ENCODE results near the gene SFTPB. TPM values are rescaled to one million over a fixed set of nuclear protein-coding genes. Genes with fewer than 3 reads are reported as not detected.
"Not testable (repeated sequence)": the region's sequence is repeated elsewhere in the genome, so short reads cannot be mapped to it uniquely, and the experiment has no call there.

SFTPB gene
- total RNA-seq, 2 donors from 2014 or later, result not detected

DNA sequence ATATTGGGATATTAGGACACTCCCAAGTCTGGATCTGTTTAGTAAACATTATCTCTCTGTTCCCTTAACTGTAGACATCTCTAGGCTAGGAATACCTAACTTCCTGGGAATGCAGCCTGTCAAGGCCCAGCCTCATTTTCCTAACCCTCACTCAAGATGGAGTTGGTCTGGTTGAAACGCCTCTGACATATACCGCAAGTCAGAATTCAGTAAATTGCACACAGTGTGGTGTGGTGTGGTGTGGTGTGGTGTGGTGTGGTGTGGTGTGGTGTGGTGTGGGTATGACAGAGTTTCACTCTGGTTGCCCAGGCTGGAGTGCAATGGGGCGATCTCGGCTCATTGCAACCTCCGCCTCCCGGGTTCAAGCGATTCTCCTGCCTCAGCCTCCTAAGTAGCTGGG, 53.2 kb downstream of the SFTPB start:
- not testable (repeated sequence) for ATAC-seq; H3K27ac Mint-ChIP-seq; H3K9me3 Mint-ChIP-seq; DNase-seq (ENCODE audit: low spot score in 2 of 2)
- H3K36me3 Mint-ChIP-seq, result peaks cover 17 to 18% of the 10 kb centered on the region in 2 donors

- no peak for ATAC-seq
- Mint-ChIP-seq H3K36me3 (peaks cover 14 to 17% of the 10 kb centered on the region in 2 donors), H3K9me3 (no peaks in the 10 kb centered on the region), H3K27ac (peak overlapping the region in 1 of 2 donors; percentile 91)
- DNase-seq (ENCODE audit: low spot score in 2 of 2), result no peak
Measured at GRCh38 chr2:85613717-85614515, 54.1 kb downstream of the SFTPB start.

GRCh38 chr2:85611705-85612587, 56.1 kb downstream of the SFTPB start, which contains the start of gene C2orf68:
Gene C2orf68, minus strand, starts transcription at chr2:85612066. Its CDS starts 82 bp downstream, at chr2:85611984.
- peaks cover 17% of the 10 kb centered on the region in 2 donors for H3K36me3 Mint-ChIP-seq
- ATAC-seq (peak; percentile 78 to 80), DNase-seq (ENCODE audit: low spot score in 2 of 2) (peak; percentile 87 to 89)
- peak within 1 kb of the TSS; percentile 91 to 99 for H3K27ac Mint-ChIP-seq
- no peaks in the 10 kb centered on the region for H3K9me3 Mint-ChIP-seq

DNA sequence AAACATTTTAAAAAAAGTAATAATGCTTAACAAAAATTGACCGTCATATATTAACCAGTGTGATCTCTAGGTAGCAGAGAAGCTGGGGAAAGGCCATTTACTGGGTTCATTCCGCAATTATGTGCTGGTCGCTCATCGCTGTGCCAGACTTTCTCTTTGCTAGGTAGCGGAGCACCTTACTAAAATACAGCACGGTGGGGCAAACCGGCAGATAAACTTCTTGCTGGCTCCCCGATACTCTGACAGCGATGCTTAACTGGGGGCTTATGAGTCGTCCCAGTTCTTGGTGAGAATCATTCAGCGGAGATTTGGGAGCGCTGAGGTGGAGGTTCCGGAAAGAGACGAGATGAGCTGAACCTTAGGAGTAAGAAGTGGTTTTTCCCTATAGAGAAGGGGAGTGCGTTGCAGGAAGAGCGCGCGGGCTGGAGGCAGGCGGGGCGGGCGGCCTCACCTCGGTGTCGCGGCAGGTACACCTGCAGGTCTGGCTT, 56.7 kb downstream of the SFTPB start:
- Mint-ChIP-seq H3K27ac (peak overlapping the region; percentile 91 to 99), H3K9me3 (no peaks in the 10 kb centered on the region), H3K36me3 (peaks cover 16% of the 10 kb centered on the region in 2 donors)
- peak in 1 of 2 donors; percentile 8 for ATAC-seq
- no peak for DNase-seq (ENCODE audit: low spot score in 2 of 2)

Other genes starting within 250 kb of the SFTPB start
- 1 to 10 TPM in 1 of 2 donors, under 1 TPM in 1; 0.55 to 2.5 TPM for gene SH2D6, start 249.5 kb downstream of the SFTPB start, total RNA-seq
- gene MAT2A, start 129.0 kb downstream of the SFTPB start, total RNA-seq, result 100 to 1,000 TPM; 271 to 281 TPM
- gene GGCX, start 106.7 kb downstream of the SFTPB start, total RNA-seq, result 10 to 100 TPM; 21.2 to 21.5 TPM
- 100 to 1,000 TPM; 119 to 135 TPM for gene VAMP8, start 90.6 kb downstream of the SFTPB start, total RNA-seq
- gene VAMP5, start 83.8 kb downstream of the SFTPB start, total RNA-seq, result 10 to 100 TPM; 50.6 to 68.0 TPM
- 100 to 1,000 TPM; 128 to 163 TPM for gene RNF181, start 72.5 kb downstream of the SFTPB start, total RNA-seq
- 1 to 10 TPM in 1 of 2 donors, under 1 TPM in 1; 0.91 to 3.1 TPM for gene TMEM150A, start 65.5 kb downstream of the SFTPB start, total RNA-seq
- gene C2orf68, start 56.1 kb downstream of the SFTPB start, total RNA-seq, result 10 to 100 TPM; 28.8 to 38.9 TPM
- 100 to 1,000 TPM in 1 of 2 donors, 10 to 100 TPM in 1; 70.7 to 105 TPM for gene USP39, start 52.0 kb downstream of the SFTPB start, total RNA-seq
- gene GNLY, start 26.2 kb upstream of the SFTPB start, total RNA-seq, result 10 to 100 TPM; 24.0 to 31.8 TPM
- gene ATOH8, start 85.8 kb upstream of the SFTPB start, total RNA-seq, result not detected
- 1 to 10 TPM; 8.9 TPM for gene ST3GAL5, start 220.8 kb upstream of the SFTPB start, total RNA-seq

All from activated naive CD4-positive, alpha-beta T cell treated with anti-CD3 and anti-CD28 coated beads, Interleukin-2, amount 50 U/mL, for 72 hours (primary cell).